Activated CD8-positive, alpha-beta memory T cell treated with anti-CD3 and anti-CD28 coated beads, Interleukin-2, amount 50 U/mL, for 4 hours (primary cell): Measurements from ENCODE around the gene ORC3.

Experiments used
- DNase-seq: peaks from one replicate; pipeline ENCODE4 v3.0.0-alpha.2; 2020

Gene ORC3

GRCh38 chr6:87589693-87590416, at the start of gene ORC3, which contains the start of gene RARS2:
TSS of gene ORC3 (plus strand) at chr6:87590135. CDS start at chr6:87590169, 34 bp downstream.
TSS of gene RARS2 (minus strand) at chr6:87589987. CDS start at chr6:87589957, 30 bp downstream.
- peak; percentile 93 for DNase-seq

DNA sequence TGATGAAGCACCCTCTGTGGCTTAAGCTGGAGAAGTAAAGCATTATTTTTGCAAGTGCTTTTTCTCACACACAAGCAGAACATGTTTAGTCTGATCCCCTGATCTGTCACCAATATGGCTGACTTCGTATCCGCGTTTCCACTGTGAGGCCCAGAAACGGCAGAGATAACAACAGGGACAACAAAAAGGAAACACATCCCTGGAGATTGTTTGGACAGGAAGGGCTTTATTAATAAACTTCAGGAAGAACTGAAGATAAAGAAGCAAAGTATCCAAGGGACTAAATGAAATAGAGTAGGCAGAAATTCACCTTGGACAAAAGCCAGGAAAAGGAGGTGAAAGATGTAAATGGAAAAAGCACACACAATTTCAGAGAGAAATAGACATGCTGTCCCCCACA, 49.4 kb upstream of the ORC3 start:
- DNase-seq, result no peak

DNA sequence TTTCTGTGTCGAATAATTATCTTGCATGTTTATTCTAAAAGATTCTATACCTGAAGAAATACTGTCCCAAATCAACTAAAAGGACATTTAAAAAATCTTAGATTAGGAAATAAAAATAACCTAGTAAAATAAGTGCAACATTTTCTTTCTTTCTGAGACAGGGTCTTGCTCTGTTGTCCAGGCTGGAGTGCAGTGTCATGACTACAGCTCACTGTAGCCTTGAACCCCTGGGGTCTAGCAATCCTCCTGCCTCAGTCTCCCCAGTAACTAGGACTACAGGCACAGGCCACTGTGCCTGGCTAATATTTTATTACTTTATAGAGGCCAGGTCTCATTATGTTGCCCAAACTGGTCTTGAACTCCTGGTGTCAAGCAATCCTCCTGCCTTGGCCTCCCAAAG, 48.9 kb upstream of the ORC3 start:
- DNase-seq, result no peak

- no peak for DNase-seq
These were observed 48.2 kb upstream of the ORC3 start for GRCh38 chr6:87541744-87542143.

DNA sequence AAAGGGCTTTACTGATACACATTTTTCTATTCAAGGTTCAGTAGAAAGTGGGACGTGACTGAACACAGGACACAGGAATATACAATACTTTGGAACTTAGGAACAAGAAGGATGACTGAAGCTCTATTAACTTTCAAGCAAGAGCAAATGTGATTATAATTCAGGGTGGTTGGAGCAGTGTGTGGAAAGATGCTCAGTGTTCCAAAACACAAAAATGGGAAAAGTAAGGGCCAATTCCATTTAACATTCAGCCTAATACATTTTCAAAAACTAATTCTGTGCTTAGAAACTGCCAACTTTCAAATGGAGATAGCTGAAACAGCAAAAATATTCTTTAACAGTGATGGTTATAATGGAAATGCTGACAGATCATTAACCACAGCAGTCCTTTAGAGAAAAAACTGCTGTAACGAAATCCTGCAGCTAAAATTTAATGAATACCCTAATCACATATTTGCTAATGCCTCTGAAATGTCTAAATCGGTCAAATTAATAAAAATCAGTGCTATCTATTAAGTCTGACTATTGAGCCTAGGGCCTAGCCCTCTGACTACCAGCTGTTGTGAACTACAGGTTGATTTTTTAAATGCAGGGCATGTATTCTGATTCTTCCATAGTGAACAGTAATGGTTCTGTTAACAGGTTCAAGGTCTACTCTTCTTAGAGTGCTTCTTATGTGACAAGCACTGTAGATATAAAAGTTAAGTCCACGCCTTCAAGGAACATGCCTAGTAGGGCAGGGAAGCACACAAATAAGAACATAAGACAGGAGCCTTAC, 46.0 kb upstream of the ORC3 start:
- no peak for DNase-seq

GRCh38 chr6:87544474-87544735, 45.5 kb upstream of the ORC3 start:
- DNase-seq, result no peak

GRCh38 chr6:87551799-87552198, 38.1 kb upstream of the ORC3 start:
- no peak for DNase-seq

DNA sequence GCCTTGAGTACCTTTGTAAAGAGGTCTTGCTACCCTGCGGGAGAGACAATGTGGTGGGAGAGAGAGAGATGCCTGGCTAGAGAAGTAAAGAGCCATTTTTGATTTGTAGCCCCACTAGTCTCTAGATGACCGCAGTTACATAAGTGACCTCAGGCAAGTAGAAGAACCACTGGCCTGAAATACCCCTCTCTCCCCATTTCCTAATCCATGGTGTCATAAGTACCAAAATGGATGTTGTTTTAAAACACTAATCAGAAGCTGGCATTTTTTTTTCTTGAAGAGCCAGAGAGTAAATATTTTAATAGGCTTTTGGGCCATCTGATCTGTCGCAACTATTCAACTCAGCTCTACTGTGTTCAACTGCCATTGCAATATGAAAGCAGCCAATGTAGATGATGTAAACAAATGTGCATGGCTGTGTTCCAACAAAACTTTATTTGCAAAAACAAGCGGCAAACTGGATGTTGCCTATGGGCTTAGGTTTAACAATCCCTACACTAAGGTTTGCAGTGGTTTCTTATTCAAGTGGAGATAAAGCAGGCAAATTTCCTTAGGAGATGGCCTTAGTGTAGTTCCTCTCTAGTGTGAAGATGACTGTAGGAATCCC, 36.7 kb upstream of the ORC3 start:
- no peak for DNase-seq

GRCh38 chr6:87555506-87555905, 34.4 kb upstream of the ORC3 start:
- no peak for DNase-seq

DNA sequence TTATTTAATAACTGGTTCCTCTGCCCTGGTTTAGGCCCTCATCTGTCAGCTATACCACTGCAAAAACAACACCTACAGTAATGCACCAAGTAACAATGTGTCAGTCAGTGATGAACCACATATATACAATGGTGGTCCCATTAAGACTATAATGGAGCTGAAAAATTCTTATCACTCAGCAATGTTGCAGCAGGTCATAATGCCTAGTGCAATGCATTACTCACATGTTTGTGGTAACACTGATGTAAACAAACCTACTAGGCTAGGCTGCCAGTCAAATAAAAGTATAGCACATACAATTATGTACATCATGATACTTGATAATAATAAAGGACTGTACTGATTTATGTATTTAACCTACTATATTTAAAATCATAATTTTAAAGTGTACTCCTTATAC, 31.5 kb upstream of the ORC3 start:
- no peak for DNase-seq

DNA sequence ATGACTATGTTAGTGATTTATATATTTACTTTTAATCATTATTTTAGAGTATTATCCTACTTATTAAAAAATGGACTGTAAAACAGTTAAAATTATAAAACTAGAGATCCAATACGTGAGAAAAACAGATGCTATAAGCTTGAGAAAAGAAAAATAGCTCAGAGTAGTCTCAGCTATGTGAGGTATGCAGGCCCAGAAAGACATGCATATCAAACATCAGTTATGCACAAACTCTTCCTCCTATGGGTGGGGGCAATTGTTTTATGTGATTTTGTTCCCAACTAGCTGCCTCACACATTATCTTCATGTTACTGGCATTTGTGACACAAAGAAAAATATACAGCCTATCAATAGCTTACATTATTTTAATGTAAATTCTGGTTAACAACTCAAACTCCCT, 28.9 kb upstream of the ORC3 start:
- no peak for DNase-seq

DNA sequence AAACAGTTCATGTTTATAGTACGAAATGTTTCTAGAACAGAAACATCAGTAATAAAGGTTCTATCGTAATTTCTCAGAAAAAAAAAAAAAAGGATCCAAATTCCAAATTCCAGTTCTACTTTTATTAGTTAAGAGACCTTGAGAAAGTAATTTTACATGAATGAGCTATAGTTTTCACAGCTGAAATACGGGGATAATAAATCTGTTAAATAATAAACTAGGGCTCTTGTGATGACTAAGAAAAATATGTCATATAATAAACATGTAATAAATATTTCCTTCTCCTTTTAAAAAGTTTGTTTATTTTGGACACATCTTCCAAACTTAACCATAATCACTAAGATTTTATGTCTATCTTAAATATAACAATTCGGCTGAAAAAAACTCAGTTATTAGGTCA, 17.9 kb upstream of the ORC3 start:
- no peak for DNase-seq

DNA sequence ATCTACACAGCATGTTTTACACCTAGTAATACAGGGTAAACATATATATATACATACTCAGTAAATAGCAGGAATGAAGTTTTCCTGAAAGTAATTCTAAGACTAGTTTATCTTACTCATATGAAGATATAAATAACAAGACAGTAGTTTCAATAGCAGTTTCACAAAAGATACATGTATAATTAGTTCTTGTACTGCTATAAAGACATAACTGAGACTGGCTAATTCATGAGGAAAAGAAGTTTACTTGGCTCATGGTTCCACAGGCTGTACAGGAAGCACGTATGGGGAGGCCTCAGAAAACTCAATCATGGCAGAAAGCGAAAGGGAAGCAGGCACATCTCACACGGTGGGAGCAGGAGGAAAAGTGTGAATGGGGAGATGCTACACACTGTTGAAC, 17.1 kb upstream of the ORC3 start:
- no peak for DNase-seq

DNA sequence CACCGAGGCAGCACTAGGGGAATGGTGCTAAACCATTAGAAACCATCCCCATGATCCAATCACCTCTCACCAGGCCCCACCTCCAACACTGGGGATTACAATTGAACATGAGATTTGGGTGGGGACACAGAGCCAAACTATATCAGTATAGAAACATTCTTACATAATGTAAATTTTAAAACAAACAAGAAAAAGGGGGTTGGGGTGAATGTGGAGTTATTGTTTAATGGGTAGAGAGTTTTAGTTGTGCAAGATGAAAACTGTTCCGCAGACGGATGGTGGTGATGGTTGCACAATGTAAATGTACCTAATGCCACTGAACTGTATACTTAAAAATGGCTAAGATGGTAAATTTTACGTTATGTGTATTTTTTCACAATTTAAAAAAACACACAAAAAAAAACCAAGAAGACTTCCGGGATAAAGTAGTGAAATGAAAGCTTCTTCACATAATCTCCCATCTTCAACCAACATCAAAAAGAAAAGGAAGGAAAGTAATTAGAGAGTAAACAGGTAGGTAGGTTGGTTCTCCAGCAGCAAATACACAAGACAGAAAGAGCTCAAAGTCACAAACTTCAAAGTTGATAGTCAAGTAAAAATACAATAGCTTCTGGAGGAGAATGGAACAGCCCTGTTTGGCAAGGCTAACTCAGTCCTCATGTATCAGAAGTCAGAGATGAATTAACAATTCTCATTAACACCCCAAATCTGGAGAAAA, 16.5 kb upstream of the ORC3 start:
- DNase-seq, result no peak

DNA sequence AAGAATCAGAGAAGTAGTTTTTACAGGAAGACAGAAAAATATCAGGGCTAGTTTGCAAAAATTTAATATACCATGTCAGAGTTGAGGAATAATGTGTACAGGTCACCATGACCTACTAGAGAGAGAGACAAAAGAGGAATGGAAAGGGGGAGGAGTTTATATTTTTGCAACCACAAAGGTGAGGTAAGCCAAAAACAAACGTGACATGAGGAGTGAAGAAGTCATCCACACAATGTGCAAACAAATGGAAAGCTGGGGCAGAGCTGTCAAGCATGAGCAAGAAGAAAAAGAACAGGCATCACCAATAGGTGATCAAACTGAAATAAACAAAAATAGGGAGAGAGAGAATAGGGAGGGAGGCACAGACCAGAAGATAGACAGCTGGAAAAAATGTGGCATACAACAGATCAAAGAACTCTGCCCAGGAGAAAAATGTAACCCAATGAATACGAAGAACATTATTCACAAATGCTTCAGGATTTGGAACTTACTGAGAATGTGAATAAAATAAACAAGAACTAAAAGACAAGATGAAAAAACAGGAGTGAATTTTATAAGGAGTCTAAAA, 15.6 kb upstream of the ORC3 start:
- no peak for DNase-seq

DNA sequence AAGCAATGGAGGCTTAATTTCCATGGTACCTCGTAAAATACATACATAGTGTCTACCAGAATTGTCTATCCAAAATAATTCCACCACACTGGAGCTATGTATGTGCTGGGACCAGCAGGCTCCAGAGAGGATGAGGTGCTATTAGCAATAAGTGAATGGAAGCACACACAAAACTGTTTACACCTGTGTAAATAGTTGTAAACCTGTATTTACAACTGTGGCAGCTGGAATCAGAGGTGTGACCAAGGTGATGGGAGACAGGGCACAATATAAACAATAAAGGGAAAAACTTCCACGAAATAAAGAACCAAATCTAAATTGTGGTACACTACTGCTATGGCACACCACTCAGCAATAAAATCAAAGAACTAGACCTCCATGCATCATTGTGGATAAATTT, 14.5 kb upstream of the ORC3 start:
- DNase-seq, result no peak

- no peak for DNase-seq
These were observed 6.1 kb upstream of the ORC3 start for GRCh38 chr6:87583822-87584221.

DNA sequence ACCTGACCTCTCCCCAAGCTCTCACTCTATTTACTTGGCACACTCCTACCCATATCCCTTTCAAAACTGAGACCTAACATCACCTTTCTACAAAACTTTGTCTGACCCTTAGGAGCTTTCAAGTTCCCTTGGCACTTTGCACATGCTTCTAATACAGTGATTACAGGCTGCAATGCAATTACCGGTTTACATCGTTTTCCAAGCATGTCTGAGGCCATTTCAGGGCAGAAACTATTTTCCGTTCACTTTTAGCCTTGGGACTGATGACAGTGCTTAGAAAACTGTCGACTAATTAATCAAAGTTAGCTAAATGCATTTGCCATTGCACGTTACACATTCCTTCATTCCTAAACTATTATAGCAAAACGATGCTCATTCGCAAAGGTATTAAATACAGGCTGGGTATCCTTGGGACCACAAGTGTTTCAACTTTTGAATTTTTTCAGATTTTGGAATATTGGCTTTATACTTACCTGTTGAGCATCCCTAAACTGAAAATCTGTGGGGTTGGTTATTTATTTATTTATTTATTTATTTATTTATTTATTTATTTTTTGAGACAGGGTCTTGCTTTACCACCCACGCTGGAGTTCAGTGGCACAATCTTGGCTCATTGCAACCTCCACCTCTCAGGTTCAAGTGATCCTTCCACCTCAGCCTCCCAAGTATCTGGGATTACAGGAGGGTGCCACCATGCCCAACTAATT, 3.4 kb upstream of the ORC3 start:
- DNase-seq, result no peak

DNA sequence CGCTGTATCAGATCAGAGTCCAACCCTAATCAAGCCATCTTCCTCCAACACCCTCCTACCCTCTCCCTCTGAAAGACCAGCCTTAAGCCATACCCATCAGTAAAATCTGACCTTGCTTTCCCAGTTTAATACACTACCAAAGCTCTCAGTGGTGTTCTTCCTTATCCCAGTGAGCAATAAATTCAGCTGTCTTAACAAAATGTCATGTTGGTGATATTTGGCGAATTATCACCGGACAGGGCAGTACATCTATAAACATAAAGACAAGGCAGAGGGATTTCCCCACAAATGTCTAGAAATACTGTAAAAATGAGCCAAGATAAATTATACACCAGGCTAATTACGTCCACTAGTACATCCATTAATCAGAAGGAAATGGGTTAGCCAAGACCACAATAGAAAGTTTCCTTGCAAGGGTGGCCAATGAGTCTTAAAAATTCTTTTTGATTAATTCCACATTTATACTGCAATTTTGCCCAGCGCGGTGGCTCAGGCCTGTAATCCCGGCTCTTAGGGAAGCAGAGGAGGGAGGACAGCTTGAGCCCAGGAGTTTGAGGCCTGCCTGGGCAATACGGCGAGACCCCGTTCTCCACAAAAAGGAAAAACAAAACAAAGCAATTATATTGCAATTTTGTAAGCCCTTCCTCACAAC, 1.1 kb upstream of the ORC3 start:
- DNase-seq, result no peak

DNA sequence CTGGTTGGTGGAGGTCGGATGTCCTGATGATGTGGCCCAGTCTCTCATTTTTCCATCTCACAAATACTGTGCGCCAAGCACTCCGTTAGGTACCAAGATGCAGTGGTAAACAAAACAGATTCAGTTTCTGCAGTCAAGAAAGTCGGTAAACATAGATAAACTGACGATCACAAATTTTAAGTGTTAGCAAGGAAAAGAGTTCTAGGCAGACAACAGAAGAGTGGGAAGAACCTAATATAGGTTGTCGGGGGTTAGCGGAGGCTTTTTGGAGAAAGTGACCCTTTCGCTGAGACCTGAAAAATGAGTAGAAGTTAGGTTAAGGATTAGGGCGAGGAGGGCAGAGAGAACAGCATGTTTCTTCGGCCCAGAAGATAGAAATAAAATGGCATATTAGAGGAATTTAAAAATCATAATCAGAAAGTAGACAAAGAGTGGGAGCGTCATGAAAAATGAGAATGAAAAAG, 514 bp downstream of the ORC3 start:
- DNase-seq, result no peak

GRCh38 chr6:87590990-87591389, 1.1 kb downstream of the ORC3 start:
- no peak for DNase-seq

GRCh38 chr6:87600576-87600975, 10.6 kb downstream of the ORC3 start:
- no peak for DNase-seq
